ENCODE data around the gene RNASE11. TPM values are rescaled to one million over a fixed set of nuclear protein-coding genes. Genes with fewer than 3 reads are reported as not detected.
A peak's percentile ranks its signal among the peaks of the same experiment; 100 is the strongest.
"Not testable (repeated sequence)": the region's sequence is repeated elsewhere in the genome, so short reads cannot be mapped to it uniquely, and the experiment has no call there.

The RNASE11 gene
- total RNA-seq, 1 donor from 2014 or later = not detected

GRCh38 chr14:20614038-20614840 is 26.4 kb upstream of the RNASE11 start:
- ATAC-seq = no peak

GRCh38 chr14:20613094-20614037 is 25.6 kb upstream of the RNASE11 start:
- ATAC-seq = peak; percentile 88

- no peak for ATAC-seq
Observed at GRCh38 chr14:20612403-20612802, 24.6 kb upstream of the RNASE11 start.

- ATAC-seq = no peak
Observed at GRCh38 chr14:20611277-20611676, 23.5 kb upstream of the RNASE11 start.

GRCh38 chr14:20610002-20610765 is 22.4 kb upstream of the RNASE11 start:
- ATAC-seq = peak; percentile 58

GRCh38 chr14:20609215-20610001 is 21.6 kb upstream of the RNASE11 start:
- ATAC-seq = peak; percentile 70

- no peak for ATAC-seq
Observed at GRCh38 chr14:20608383-20609110, 20.7 kb upstream of the RNASE11 start.

- no peak for ATAC-seq
Observed at GRCh38 chr14:20607617-20608016, 19.8 kb upstream of the RNASE11 start.

GRCh38 chr14:20606902-20607242 is 19.1 kb upstream of the RNASE11 start:
- ATAC-seq = no peak

GRCh38 chr14:20606190-20606901 is 18.5 kb upstream of the RNASE11 start:
- ATAC-seq = peak; percentile 45

GRCh38 chr14:20603813-20604690 is 16.3 kb upstream of the RNASE11 start:
- ATAC-seq = no peak

GRCh38 chr14:20602583-20602982 is 14.8 kb upstream of the RNASE11 start:
- ATAC-seq = no peak

GRCh38 chr14:20601522-20601921 is 13.7 kb upstream of the RNASE11 start:
- ATAC-seq = no peak

- no peak for ATAC-seq
Observed at GRCh38 chr14:20597108-20597507, 9.3 kb upstream of the RNASE11 start.

- not testable (repeated sequence) for ATAC-seq
Observed at GRCh38 chr14:20595726-20596125, 7.9 kb upstream of the RNASE11 start.

- no peak for ATAC-seq
Observed at GRCh38 chr14:20592574-20592973, 4.8 kb upstream of the RNASE11 start.

- no peak for ATAC-seq
Observed at GRCh38 chr14:20591235-20591634, 3.4 kb upstream of the RNASE11 start, which contains the start of gene RNASE12. TSS of gene RNASE12 (minus strand) at chr14:20591376. CDS start at chr14:20590723, 653 bp downstream.

- no peak for ATAC-seq
Observed at GRCh38 chr14:20583908-20584307, 3.9 kb downstream of the RNASE11 start.

- no peak for ATAC-seq
Observed at GRCh38 chr14:20583142-20583541, 4.7 kb downstream of the RNASE11 start.
